HAP-1 (cell line): ENCODE measurements around the gene GSK3A.

Experiments used
- DNase-seq, 2 experiments: peaks; one replicate each; pipeline ENCODE4 v3.0.0-alpha.2; 2016 to 2020; ENCODE audit warnings: low spot score in 2 of 2
- H3K27me3 ChIP-seq: fragments of 250-450 bp; sonication (Bioruptor Pico); 2 replicates; pipeline ENCODE4 v1.5.1; 2020; ENCODE audit warnings: low read depth, mild to moderate bottlenecking, moderate library complexity
- H3K36me3 ChIP-seq: fragments of 250-450 bp; sonication (Bioruptor Pico); replicated peaks from 2 replicates; pipeline ENCODE4 v1.5.1; 2020; ENCODE audit warnings: mild to moderate bottlenecking
- H3K4me1 ChIP-seq: fragments of 250-450 bp; sonication (Bioruptor Pico); 2 replicates; pipeline ENCODE4 v1.5.1; 2020; ENCODE audit warnings: mild to moderate bottlenecking
- H3K4me3 ChIP-seq: fragments of 250-450 bp; sonication (Bioruptor Pico); 2 replicates; pipeline ENCODE4 v1.5.1; 2020; ENCODE audit warnings: mild to moderate bottlenecking, moderate library complexity
- H3K9me3 ChIP-seq: fragments of 250-450 bp; sonication (Bioruptor Pico); 2 replicates; pipeline ENCODE4 v1.5.1; 2020; ENCODE audit warnings: mild to moderate bottlenecking, moderate library complexity
- in situ Hi-C: fragments of 300-500 bp; cut with MboI; formaldehyde crosslinking; loops from 3 replicates; pipeline ENCODE4 v1.14.3; 2020; ENCODE audit warnings: low sequenced_read_pairs, inconsistent platforms, mixed read lengths

The GSK3A gene

DNA sequence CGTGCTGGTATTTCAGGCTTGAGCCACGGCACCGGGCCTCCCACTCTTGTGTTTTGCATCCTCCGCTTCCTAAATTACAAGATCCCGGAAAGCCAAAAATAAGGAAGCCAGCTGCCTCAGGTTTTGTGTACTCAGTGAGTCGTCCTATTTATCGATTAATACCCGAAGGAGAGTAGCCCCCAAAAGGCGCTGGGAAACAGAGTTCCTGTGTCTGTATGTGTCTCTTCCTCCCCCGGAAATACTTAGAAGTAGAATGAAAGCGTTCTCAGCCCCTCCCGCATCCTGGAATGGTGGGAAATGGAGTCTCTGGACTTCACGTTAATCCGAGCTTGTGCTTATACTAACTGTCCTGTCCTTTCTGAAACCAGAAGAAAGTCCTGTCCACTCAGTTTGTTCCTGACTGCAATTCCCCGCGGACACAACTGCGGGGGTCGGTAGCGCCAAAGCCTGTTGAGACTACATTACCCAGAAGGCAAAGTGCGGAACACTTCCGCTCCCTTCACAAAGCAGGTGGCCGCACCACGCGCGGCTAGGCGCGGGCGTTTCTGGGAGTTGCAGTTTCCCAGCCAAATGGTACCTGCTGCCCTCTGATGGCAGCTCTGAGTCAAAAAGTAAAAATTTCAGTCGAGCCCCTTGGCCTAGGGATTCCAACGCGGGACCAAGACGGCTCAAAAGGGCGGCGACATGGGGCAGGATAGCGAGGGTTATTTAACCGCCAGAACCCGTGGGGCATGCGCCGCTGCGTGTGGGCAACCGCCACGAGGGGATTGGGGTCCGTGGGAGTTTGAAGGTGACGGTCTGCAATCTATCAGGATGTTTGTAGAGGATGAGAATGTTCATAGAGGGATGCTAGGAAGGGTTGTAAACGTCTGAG lies 2.2 kb upstream of the GSK3A start:
- Histone ChIP-seq H3K36me3 (peaks cover 18% of the 10 kb centered on the region), H3K27me3 (no peaks in the 10 kb centered on the region), H3K4me1 (peaks cover 8% of the 10 kb centered on the region), H3K4me3 (peak overlapping the region; percentile 39), H3K9me3 (no peaks in the 10 kb centered on the region)
- in situ Hi-C loops = no loop called here
- peak; percentile 95 to 97 for DNase-seq

DNA sequence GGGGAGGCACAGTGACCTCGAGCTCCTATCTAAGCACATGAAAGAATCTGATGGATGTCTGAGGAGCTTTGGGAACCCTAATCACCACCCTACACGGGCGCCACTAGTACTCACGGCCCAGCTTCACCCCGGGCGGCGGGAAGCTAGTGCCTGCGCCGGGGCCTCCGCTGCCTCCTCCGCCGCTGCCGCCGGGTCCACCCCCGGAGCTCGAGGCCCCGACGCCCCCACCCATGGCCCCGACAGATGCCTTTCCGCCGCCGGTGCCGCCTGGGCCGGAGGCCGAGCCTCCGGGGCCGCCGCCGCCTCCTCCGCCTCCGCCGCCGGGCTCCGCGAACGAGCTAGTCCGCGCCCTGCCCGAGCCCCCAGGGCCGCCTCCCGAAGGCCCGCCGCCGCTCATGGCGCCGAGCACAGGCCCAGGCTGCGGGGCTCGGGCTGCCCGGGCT lies 312 bp downstream of the GSK3A start:
- H3K27me3 ChIP-seq = no peaks in the 10 kb centered on the region
- peaks cover 8% of the 10 kb centered on the region for H3K4me1 ChIP-seq
- H3K4me3 ChIP-seq = peak overlapping the region; percentile 59
- in situ Hi-C loops = no loop called here
- H3K9me3 ChIP-seq = no peaks in the 10 kb centered on the region
- peaks cover 10% of the 10 kb centered on the region for H3K36me3 ChIP-seq
- no peak for DNase-seq

DNA sequence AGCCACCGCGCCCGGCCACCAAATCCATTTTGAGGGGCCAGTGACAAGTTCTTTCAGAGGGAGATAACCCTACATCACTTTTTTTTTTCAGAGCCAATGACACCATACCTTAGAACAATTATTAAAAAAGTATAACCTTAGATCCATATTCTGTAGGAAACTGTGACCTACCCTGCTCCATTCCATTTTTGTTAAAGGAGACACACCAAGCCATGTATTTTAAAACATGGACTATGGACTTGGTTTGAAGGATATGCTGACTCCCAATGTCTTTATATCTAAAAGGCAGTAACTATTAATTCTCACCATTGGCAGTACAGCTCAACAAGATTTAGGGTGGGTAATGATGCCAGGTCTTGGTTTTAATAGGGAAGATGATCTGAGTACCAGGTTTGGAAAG lies 1.1 kb downstream of the GSK3A start:
- H3K27me3 ChIP-seq = no peaks in the 10 kb centered on the region
- peak overlapping the region; percentile 59 for H3K4me3 ChIP-seq
- no peaks in the 10 kb centered on the region for H3K9me3 ChIP-seq
- peaks cover 8% of the 10 kb centered on the region for H3K4me1 ChIP-seq
- DNase-seq = no peak
- peaks cover 17% of the 10 kb centered on the region for H3K36me3 ChIP-seq
- in situ Hi-C loops = no loop called here

DNA sequence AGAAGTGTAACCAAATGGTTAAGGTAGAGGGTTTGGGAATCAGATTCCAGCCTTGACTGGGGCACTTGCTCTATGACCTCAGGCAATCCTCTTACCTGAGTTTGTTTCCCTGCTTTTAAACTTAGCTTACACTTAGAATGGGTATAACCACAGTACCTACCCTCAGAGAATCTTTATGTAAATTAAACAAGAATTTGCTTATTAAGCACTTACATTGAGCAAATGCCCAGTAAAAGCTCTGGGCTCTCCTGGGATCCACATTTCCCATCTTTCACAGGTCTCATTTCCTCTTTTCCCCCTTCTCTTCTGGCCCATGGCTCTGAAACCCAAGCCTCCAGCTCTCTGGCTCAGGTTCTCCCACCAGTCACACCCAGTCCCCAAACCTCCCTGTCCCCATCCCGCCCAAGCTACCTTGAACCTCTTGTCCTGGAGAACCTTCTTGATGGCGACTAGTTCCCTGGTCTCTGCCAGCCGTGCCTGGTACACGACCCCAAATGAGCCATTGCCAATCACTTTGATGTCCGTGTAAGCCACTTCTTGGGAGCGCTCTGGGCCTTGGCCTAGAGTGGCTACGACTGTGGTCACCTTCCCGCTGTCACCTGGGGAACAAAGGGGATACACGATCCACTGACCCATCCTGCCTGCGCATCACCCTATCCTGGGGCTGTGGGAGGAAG lies 2.7 kb downstream of the GSK3A start:
- Histone ChIP-seq H3K4me1 (peaks cover 3% of the 10 kb centered on the region; the same call in 1 of the 2 replicates), H3K4me3 (no peak overlapping the region), H3K36me3 (peaks cover 30% of the 10 kb centered on the region), H3K27me3 (no peaks in the 10 kb centered on the region), H3K9me3 (no peaks in the 10 kb centered on the region)
- in situ Hi-C loops = no loop called here
- no peak for DNase-seq

DNA sequence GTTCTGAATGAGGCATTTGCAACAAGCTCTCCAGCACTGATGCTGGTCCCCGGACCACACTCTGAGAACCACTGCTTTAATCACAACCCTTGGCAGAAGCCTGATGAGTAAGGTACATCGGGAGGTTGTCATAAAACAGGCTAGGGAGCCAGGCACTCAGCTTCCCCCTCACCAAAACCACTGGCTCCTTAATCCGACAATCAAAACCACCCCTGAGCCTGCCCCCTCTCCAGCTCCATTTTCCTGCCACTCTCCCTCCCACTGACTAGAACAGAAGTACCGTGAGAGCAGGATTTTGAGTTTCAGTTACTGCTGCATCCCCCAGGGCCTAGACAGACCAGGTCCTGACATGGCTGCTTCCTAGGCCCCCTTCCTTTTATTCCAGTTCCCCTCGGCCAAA lies 7.2 kb downstream of the GSK3A start:
- peaks cover 69% of the 10 kb centered on the region for H3K36me3 ChIP-seq
- H3K27me3 ChIP-seq = no peaks in the 10 kb centered on the region
- H3K4me1 ChIP-seq = no peaks in the 10 kb centered on the region
- in situ Hi-C loops = no loop called here
- no peak for DNase-seq
- H3K4me3 ChIP-seq = no peak overlapping the region
- H3K9me3 ChIP-seq = no peaks in the 10 kb centered on the region

DNA sequence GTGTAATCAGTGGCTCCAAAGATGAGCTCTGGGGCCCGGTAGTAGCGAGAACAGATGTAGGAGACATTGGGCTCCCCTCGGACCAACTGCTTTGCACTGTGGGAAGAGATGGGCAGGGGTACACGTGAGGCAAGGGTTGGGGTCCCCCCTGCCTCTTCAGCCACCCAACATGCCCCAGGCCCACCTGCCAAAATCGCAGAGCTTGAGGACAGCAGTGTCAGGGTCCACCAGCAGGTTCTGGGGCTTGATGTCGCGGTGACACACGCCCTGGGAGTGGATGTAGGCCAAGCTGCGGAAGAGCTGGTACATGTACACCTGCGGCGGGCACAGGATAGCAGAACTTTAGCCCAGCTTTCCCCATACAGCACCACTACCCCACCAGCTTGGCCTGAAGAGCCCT lies 8.0 kb downstream of the GSK3A start:
- no peaks in the 10 kb centered on the region for H3K9me3 ChIP-seq
- no peaks in the 10 kb centered on the region for H3K27me3 ChIP-seq
- H3K36me3 ChIP-seq = peaks cover 72% of the 10 kb centered on the region
- H3K4me3 ChIP-seq = no peak overlapping the region
- no peaks in the 10 kb centered on the region for H3K4me1 ChIP-seq
- in situ Hi-C loops = no loop called here
- DNase-seq = no peak

DNA sequence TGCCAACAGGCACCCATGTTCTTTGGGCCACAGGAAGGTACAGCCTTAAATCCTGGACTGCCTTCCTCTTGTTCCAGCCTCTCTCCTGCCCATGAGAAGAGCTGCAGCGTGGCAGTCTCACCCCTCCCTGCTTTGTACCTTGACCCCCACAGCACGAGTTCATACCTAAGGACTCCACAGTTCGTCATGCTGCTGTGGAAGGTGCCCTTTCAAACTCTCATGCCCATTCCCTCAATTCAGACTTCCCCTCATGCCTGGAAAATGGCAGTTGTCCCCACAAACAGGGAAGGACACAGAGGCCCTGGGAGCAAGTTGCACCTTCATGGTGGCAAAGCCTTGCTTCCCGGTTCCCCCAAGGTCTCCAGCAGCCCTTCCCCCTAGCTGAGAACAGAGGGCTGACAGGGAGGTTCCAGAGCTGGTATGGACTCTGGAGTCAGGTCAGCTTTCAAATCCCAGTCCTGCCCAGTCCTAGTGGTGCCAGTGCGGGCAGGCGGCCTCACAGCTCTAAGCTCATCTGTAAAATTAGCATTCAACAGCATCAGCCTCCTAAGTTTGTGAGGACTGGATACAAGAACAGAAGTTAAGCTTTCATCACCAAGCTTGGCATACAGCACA lies 8.6 kb downstream of the GSK3A start:
- H3K36me3 ChIP-seq = peaks cover 76% of the 10 kb centered on the region
- no peak overlapping the region for H3K4me3 ChIP-seq
- H3K4me1 ChIP-seq = no peaks in the 10 kb centered on the region
- no peak for DNase-seq
- in situ Hi-C loops = no loop called here
- no peaks in the 10 kb centered on the region for H3K27me3 ChIP-seq
- no peaks in the 10 kb centered on the region for H3K9me3 ChIP-seq

DNA sequence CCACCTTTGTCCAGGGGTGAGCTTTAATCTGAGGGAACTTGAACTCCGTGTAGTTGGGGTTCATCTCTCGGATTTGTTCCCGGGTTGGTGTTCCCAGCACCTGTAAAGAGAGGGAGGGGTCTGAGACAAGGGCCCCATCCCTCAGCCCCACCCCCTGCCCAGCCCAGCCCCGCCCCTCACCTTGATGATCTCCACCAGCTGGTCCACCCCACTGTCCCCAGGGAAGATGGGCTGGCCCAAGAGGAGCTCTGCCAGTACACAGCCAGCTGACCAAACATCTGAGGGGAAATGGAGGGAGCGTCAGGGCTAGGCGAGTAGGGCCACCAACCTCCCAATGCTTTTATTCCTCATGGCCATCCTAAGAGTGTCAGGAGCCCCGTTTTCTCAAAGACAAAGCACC lies 9.3 kb downstream of the GSK3A start:
- no peak for DNase-seq
- H3K9me3 ChIP-seq = no peaks in the 10 kb centered on the region
- H3K4me3 ChIP-seq = no peak overlapping the region
- H3K4me1 ChIP-seq = no peaks in the 10 kb centered on the region
- H3K36me3 ChIP-seq = peaks cover 81% of the 10 kb centered on the region
- H3K27me3 ChIP-seq = no peaks in the 10 kb centered on the region
- in situ Hi-C loops = no loop called here

DNA sequence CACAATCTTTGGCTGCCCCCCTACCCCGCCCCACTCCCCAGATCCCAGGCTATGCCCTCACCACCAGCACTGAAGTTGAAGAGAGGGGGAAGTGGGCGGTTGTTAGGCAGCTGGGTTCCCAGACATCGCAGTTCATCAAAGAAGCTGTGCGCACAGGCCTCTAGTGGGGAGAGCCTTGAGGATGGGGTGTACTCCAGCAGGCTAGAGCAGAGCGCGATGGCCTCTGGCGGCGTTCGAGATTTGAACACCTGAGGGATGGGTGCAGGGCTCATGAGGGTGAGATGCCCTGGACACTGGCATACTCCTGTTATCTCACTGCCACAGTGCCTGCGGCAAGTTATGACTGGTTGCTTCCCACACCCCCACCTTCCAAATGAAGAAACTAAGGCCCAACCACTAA lies 10.0 kb downstream of the GSK3A start:
- no peaks in the 10 kb centered on the region for H3K4me1 ChIP-seq
- no peaks in the 10 kb centered on the region for H3K9me3 ChIP-seq
- no peak for DNase-seq
- in situ Hi-C loops = no loop called here
- no peak overlapping the region for H3K4me3 ChIP-seq
- no peaks in the 10 kb centered on the region for H3K27me3 ChIP-seq
- peaks cover 83% of the 10 kb centered on the region for H3K36me3 ChIP-seq

DNA sequence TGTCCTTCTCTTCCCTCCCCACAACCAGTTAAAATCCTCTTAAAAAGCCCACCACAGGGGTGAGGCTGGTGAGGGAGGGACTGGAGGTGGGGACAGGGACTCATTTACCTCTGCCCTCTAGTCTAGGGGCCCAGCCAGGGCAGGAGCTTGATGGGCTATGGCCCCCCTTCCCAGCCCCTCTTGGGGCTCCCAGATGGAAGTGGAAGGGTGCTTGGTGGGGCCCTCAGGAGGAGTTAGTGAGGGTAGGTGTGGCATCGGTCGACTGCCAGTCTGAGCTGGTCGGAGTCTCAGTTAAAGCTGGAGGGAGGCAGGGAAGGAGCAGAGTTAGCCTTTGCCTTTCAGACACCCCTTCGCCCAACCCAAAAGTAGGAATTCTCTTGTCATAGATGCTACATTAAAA lies 11.8 kb downstream of the GSK3A start:
- H3K9me3 ChIP-seq = no peaks in the 10 kb centered on the region
- no peaks in the 10 kb centered on the region for H3K27me3 ChIP-seq
- no peak overlapping the region for H3K4me3 ChIP-seq
- in situ Hi-C loops = no loop called here
- DNase-seq = no peak
- H3K36me3 ChIP-seq = peaks cover 88% of the 10 kb centered on the region
- no peaks in the 10 kb centered on the region for H3K4me1 ChIP-seq

DNA sequence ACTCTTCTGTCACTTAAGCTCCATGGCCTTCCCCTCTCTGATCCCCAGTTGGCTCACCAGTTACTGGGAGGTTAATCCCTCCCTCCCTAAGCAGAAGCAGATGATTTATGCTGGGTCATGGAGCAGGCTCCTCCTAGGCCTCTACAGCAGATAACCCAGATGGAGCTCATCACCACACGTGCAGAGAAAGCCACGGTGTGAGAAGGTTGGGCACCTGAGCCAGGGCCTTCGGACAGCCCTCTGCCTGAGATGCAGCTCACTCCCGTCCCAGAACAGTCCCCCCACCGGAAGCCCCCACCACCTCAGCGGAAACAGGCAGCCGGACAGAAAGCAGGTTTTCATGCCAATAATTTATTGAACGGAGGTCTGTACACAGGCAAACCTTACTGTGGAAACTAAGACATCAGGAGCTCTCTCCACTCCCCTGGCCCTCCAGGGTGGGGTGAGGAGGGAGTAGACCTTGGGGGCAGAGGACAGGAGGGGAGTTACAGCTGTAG lies 12.5 kb downstream of the GSK3A start:
- no peaks in the 10 kb centered on the region for H3K27me3 ChIP-seq
- H3K4me3 ChIP-seq = no peak overlapping the region
- DNase-seq = no peak
- in situ Hi-C loops = no loop called here
- H3K4me1 ChIP-seq = no peaks in the 10 kb centered on the region
- H3K9me3 ChIP-seq = no peaks in the 10 kb centered on the region
- H3K36me3 ChIP-seq = peaks cover 88% of the 10 kb centered on the region

DNA sequence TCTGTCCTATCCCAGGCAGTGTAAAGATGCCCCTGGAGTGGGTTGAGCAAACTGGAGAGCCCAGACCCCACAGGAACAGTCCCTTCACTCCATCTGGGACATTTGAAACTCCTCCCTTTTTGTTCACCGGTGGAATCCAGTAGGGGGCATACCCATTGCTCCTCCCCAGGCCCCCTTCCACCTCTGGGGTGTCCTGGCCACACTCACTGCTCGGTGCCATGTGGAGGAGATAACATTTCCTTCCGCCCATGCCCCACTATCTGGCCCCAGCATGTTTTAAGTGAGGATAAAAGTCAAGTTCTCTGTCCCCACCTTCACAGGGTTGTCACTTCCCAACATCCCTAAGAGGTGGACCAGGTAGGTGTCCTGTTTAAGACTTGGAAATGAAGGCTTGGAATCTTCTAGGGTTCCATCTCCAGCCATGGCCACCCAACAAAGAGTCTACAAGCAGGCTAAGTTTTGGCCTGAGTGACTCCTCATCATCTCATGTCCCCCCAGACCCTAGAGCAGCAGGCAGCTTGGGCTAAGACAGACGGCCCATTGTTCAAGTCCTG lies 13.0 kb downstream of the GSK3A start:
- in situ Hi-C loops = no loop called here
- Histone ChIP-seq H3K27me3 (no peaks in the 10 kb centered on the region), H3K4me1 (no peaks in the 10 kb centered on the region), H3K9me3 (no peaks in the 10 kb centered on the region), H3K36me3 (peaks cover 88% of the 10 kb centered on the region), H3K4me3 (no peak overlapping the region)
- DNase-seq = no peak

DNA sequence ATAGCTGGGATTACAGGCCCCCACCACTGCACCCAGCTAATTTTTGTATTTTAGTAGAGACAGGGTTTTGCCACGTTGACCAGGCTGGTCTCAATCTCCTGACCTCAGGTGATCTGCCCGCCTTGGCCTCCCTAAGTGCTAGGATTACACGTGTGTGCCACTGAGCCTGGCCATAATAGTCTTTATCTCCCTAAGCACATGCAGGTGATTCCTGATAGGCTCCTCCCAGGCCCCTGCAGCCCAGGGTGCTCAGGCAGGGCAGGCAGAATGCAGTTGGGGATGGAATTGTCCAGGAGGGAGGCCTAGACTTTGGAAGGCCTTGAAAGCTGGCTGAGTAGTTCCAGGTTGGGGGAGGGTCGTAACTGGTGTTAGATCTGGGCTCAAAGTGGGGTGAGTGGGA lies 13.8 kb downstream of the GSK3A start:
- Histone ChIP-seq H3K36me3 (peaks cover 83% of the 10 kb centered on the region), H3K4me3 (no peak overlapping the region), H3K9me3 (no peaks in the 10 kb centered on the region), H3K4me1 (no peaks in the 10 kb centered on the region), H3K27me3 (no peaks in the 10 kb centered on the region)
- in situ Hi-C loops = no loop called here
- no peak for DNase-seq

DNA sequence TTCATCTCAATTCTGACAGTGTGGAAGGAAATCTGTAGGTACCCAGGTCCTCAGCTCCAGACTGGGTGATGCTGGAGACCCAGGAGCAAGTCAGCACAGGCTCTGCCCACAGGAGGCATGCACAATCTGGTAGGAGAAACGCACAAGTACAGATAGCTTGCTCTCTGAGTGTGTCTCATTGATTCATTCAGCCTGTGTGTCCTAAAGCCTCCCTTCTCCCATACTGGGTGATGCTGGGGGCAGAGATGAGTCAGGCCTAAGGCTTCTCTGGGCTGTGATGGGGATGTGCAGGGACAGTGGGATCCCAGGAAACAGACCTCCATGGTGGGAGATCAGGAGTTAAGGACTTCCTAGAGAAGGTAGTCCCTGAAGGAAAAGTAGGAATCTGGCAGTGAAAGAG lies 15.5 kb downstream of the GSK3A start:
- in situ Hi-C loops = no loop called here
- Histone ChIP-seq H3K4me1 (no peaks in the 10 kb centered on the region), H3K27me3 (no peaks in the 10 kb centered on the region), H3K36me3 (peaks cover 77% of the 10 kb centered on the region), H3K9me3 (no peaks in the 10 kb centered on the region), H3K4me3 (no peak overlapping the region)
- no peak for DNase-seq
